GF-D8 (cell line): ENCODE data around the gene CCL1.
"Not testable (repeated sequence)": the region's sequence is repeated elsewhere in the genome, so short reads cannot be mapped to it uniquely, and the experiment has no call there.

Experiments
- DNase-seq: peaks from one replicate; lab custom pipeline; 2025; lab: John Stamatoyannopoulos, UW

Gene CCL1

DNA sequence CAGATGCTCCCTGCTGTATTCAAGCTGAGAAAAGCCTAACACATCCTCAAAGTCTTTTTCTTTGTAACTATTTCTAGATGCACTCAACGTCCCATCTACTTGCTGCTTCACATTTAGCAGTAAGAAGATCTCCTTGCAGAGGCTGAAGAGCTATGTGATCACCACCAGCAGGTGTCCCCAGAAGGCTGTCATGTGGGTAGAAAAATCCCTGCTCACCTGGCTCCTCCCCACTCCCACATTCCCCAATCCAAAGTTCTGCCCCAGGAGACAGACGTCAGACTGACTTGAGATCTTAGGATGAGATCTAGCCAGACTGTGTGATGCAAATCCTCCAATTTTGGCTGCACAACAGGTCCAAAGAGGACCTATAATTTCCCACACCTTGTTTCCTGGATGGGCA lies 5.6 kb downstream of the CCL1 start:
- DNase-seq, result no peak

DNA sequence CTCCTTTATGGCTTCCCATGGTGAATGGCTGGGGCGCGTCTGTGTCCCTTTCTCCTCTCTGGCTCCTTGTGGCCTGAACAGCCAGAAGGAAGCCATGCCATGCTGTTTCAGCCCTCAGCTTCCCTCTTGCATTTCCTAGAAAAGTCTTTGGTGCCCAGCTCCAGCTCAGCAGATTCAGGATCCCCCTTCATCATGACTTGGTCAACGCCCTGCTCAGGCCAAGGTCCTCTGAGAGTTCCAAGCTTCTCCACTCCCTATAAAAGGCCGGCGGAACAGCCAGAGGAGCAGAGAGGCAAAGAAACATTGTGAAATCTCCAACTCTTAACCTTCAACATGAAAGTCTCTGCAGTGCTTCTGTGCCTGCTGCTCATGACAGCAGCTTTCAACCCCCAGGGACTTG lies 6.8 kb downstream of the CCL1 start, which contains the start of gene CCL13:
TSS of gene CCL13 (plus strand) at position 287 of the 400 bp plus-strand sequence. CDS start at position 334, 47 bp downstream.
- DNase-seq, result no peak

- no peak for DNase-seq
These were observed 8.4 kb downstream of the CCL1 start for GRCh38 chr17:34354637-34355036.

DNA sequence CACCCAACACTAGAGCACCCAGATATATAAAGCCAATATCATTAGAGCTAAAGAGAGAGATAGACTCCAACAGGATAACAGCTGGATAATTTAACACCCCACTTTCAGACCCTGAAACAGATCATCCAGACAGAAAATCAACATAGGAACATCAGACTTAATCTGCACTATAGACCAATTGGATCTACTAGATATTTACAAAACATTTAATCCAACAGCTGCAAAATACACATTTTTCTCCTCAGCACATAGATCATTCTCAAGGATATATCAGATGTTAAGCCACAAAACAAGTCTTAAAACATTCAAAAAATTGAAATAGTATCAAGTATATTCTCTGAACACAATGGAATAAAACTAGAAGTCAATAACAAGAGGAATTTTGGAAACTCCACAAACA lies 10.8 kb downstream of the CCL1 start:
- DNase-seq, result no peak

DNA sequence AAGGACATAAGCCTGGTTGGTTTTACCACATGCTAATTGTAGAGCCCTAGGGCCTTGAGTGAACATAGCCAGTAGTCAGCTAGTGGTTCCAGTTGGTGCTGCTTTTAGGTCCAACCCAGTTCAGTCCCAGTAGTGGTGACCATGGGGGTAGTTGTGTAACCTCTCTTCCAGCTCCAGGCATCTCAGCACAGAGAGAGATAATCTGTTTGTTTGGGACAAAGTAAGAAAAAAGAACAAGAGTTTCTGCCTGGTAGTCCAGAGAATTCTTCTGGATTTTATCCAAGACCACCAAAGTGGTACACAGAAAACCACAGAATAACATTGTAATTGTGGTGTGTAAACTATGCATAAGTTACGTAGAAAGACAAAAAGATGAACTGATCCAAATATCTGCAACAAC lies 11.9 kb downstream of the CCL1 start:
- no peak for DNase-seq

DNA sequence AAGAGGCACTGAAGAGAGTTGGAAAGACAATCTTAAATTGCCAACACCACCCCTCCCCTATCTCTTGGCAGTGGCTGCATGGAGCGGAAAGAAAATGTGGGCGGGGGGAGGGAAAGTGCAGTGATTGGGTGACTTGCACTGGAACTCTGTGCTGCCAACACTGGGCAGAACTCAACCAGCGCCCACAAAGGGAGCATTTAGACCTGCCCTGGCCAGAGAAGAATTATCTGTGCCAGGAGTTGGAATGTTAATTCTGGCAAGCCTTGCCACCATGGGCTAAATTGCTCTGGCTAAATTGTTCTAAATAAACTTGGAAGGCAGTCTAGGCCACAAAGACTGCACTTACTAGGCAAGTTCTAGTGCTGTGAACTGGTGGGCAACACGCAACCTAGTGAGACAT lies 13.3 kb downstream of the CCL1 start:
- DNase-seq, result no peak

DNA sequence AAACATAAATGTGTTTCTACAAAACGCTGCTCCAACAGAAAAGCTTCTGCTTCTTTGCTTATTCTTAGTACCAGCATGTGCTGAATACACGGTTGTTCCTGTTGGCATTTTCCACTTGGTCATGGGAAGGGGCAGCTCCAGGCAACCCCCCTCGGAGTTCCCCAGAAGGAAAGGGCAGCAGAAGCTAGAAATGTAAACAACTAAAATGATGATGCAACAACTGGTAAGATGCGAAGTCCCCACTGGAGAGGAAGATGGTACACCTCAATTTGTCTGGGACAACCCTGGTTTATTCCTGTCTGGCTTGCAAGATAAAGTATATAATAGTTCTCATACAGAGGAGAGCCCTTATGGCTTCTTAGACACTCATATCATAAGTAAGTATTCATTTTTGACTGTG lies 16.0 kb downstream of the CCL1 start:
- DNase-seq, result no peak

GRCh38 chr17:34341916-34342315 lies 21.1 kb downstream of the CCL1 start:
- no peak for DNase-seq

DNA sequence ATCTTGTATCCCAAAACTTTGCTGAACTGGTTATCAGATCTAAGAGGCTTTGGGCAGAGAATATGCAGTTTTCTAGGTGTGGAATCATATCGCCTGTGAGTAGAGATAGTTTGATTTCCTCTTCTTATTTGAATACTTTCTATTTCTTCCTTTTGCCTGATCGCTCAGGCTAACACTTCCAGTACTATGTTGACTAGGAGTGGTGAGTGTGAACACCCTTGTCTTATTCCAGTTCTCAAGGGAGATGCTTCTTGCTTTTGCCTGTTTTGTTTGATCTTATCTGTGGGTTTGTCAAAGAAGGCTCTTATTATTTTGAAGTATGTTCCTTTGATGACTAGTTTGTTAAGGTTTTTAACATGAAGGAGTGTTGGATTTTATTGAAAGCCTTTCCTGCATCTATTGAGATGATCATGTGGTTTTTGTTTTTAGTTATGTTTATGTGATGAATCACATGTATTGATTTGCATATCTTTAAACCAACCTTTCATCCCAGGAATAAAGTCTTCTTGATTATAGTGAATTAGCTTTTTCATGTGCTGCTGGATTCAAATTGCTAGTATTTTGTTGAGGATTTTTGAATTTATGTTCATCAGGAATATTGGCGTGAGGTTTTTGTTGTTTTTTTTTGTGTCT lies 23.8 kb downstream of the CCL1 start:
- DNase-seq, result no peak

DNA sequence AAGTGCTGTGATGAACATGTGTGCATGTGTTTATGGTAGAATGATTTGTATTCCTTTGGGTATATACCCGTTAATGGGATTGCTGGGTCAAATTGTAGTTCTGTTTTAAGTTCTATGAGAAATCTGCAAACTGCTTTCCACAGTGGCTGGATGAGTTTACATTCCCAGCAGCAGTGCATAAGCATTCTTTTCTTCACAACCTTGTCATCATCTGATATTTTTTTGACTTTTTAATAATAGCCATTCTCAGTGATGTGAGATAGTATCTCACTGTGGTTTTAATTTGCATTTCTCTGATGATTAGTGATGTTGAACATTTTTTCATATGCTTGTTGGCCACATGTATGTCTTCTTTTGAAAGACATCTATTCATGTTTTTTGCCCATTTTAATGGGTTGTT lies 25.3 kb downstream of the CCL1 start:
- no peak for DNase-seq

DNA sequence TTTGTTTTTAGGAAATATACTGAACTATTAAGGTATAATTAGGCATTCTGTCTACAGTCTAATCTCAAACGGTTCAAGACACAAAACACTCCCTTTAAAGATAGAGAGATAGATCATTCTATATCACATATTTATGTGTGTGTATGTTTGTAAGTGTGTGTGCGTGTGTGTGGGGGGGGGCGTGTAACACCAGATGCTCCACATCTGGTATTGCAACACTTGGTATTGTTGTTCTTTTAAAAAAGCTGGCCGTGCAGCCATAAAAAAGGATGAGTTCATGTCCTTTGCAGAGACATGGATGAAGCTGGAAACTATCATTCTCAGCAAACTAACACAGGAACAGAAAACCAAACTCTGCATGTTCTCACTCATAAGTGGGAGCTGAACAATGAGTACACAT lies 35.5 kb downstream of the CCL1 start:
- DNase-seq, result not testable (repeated sequence)

DNA sequence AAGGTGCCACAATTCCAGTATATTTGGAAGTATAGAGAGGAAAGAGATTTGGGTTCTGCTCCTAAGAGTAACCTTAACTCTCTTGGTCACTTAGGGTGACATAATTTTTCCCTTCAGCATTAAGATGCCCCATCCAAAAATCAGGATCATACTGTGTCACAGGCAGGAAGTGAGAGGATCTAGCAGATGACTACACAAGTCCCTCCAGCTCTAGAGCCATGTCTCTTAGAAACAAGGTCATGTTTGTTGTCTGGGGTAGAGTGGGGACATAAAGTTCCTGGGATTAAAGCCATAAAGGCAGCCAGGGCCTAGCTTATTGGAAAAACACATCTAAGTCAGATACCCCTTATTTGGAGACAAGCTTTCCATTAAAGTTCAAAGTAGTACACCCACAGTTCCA lies 41.1 kb downstream of the CCL1 start:
- DNase-seq, result no peak

- no peak for DNase-seq
These were observed 44.0 kb downstream of the CCL1 start, which contains the start of gene CCL8 for GRCh38 chr17:34319039-34319483. CCL8 (plus strand) TSS chr17:34319435; CDS start chr17:34319502, 67 bp downstream.

GRCh38 chr17:34318474-34318873 lies 44.6 kb downstream of the CCL1 start:
- no peak for DNase-seq

GRCh38 chr17:34314279-34314678 lies 48.8 kb downstream of the CCL1 start:
- no peak for DNase-seq

DNA sequence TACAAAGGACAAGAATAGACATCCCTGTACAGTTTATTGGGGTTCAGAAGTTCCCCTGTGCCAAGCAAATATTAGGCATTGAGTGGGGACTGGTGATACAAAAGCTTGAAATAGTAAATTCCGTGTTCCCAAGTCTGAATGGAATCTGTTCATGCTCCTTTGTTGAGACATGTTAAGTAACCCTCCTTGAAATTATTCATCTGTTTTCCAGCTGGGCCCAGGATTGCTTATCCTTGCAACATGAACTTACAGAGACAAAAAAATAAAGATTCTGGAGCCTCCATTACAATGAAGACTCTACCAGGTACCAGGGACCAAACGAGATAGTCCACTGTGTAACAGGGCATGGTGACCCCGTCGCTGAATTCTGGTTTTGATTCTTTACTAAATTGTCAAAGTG lies 49.9 kb downstream of the CCL1 start:
- DNase-seq, result no peak

DNA sequence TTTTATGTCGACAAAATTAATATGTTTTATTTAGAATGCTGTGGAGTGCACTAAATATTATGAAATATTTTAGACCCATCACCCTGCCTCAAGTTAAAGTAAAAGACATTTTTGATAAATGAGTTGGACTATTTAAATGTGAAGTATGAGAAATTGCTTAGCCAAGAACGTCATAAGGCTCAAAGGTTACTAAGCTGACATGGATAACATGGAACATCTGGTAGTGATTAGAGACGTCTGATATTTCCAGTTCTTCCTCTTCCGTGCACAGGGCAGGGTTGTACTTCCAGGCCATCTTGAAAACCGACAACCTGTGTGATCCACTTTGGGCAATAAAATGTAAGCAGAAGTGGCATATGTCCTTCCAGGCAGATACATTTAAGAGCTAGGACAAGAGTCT lies 51.0 kb downstream of the CCL1 start:
- no peak for DNase-seq

GRCh38 chr17:34311291-34311690 lies 51.7 kb downstream of the CCL1 start:
- no peak for DNase-seq
